Esophagus muscularis mucosa (tissue), 4 donors: ENCODE measurements around the gene LRRN2.

Source experiments
- EP300 ChIP-seq: sonication (generic); formaldehyde crosslinking; IDR thresholded peaks from one replicate; pipeline ENCODE4 v1.6.1; 2017; ENCODE audit warnings: antibody characterized with exemption
- POLR2A ChIP-seq: fragments of 450-650 bp; IDR thresholded peaks from one replicate; pipeline ENCODE4 v1.6.1; 2017; ENCODE audit warnings: antibody characterized with exemption, moderate library complexity, mild to moderate bottlenecking, low read depth
- POLR2AphosphoS5 ChIP-seq, 2 donors: sonication (generic); formaldehyde crosslinking; IDR thresholded peaks; one replicate each; pipeline ENCODE4 v1.6.1; 2017; ENCODE audit warnings: antibody characterized with exemption in 2 of 2
- TF ChIP-seq, protein P1 (sequence below), 3 experiments: fragments of 200-600 bp in 2 of 3; fragments of 450-650 bp in 1 of 3; sonication (generic) in 2 of 3; IDR thresholded peaks; one replicate each; pipeline ENCODE4 v1.5.1; 2017 to 2019; ENCODE audit warnings: antibody characterized with exemption in 3 of 3, mild to moderate bottlenecking in 2 of 3, moderate library complexity in 1 of 3

DNA sequence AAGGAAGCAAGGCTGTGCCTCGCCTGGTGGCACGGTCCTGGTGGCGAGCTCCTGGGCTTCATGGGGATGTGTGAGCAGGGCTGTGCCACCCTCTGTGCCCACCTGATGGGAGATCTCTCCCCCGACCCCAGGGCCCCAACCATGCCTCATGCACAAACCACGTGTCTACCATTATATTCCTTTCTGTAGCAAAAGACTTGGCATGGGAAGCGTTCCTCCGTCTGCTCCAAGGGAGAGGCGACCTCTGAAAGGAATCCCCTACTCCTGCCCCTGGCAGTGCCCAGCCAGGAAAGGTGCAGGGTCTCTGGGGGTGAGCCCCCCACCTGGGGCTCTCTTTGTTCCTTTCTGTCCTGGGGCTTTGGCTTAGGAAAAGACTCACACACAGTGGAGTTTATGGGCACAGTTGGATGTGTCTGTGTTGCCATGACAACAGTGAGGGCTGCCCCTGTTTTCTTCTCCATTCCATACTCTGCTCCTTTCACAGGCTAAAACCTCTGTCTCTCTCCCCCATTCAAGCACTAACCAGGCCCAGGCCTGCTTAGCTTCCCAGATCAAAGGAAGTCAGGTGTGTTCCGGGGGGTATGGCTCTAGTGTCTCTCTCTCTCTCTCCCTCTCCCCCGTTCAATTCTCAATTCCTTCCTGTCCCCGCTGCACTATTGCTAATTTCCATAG, 21.4 kb upstream of the LRRN2 start:
- TF ChIP-seq, protein P1, sequence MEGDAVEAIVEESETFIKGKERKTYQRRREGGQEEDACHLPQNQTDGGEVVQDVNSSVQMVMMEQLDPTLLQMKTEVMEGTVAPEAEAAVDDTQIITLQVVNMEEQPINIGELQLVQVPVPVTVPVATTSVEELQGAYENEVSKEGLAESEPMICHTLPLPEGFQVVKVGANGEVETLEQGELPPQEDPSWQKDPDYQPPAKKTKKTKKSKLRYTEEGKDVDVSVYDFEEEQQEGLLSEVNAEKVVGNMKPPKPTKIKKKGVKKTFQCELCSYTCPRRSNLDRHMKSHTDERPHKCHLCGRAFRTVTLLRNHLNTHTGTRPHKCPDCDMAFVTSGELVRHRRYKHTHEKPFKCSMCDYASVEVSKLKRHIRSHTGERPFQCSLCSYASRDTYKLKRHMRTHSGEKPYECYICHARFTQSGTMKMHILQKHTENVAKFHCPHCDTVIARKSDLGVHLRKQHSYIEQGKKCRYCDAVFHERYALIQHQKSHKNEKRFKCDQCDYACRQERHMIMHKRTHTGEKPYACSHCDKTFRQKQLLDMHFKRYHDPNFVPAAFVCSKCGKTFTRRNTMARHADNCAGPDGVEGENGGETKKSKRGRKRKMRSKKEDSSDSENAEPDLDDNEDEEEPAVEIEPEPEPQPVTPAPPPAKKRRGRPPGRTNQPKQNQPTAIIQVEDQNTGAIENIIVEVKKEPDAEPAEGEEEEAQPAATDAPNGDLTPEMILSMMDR (IDR thresholded peaks at IDR 0.05): no peak
- no peak for TF ChIP-seq POLR2AphosphoS5 (IDR thresholded peaks at IDR 0.05)
- no peak for TF ChIP-seq EP300
- no peak for TF ChIP-seq POLR2A
